ENCODE data around the gene ALK.

The ALK gene

GRCh38 chr2:29894822-29895614 lies 26.4 kb downstream of the ALK start:
- H3K4me3 ChIP-seq (ENCODE audit: control insufficient read depth, low read depth, low read length) = no peak overlapping the region
- TF ChIP-seq CTCF (IDR thresholded peaks at IDR 0.05; ENCODE audit: control insufficient read depth, insufficient read depth, low read depth, low read length, missing control alignments) = no peak
- DNase-seq (ENCODE audit: low read depth) = no peak

- no peak for DNase-seq (ENCODE audit: low read depth)
- TF ChIP-seq CTCF (IDR thresholded peaks at IDR 0.05; ENCODE audit: control insufficient read depth, insufficient read depth, low read depth, low read length, missing control alignments) = no peak
- no peak overlapping the region for H3K4me3 ChIP-seq (ENCODE audit: control insufficient read depth, low read depth, low read length)
These were observed 28.7 kb downstream of the ALK start for GRCh38 chr2:29892585-29893259.

GRCh38 chr2:29881089-29881730 lies 40.2 kb downstream of the ALK start:
- no peak for DNase-seq (ENCODE audit: low read depth)
- TF ChIP-seq CTCF (IDR thresholded peaks at IDR 0.05; ENCODE audit: control insufficient read depth, insufficient read depth, low read depth, low read length, missing control alignments) = no peak

GRCh38 chr2:29880084-29880483 lies 41.3 kb downstream of the ALK start:
- H3K4me3 ChIP-seq (ENCODE audit: control insufficient read depth, low read depth, low read length) = no peak overlapping the region
- TF ChIP-seq CTCF (IDR thresholded peaks at IDR 0.05; ENCODE audit: control insufficient read depth, insufficient read depth, low read depth, low read length, missing control alignments) = no peak
- DNase-seq (ENCODE audit: low read depth) = no peak

More at GRCh38 chr2:29881089-29881730, 40.2 kb downstream of the ALK start:
- no peak overlapping the region for H3K4me3 ChIP-seq (ENCODE audit: control insufficient read depth, low read depth, low read length)

- no peak for TF ChIP-seq CTCF (IDR thresholded peaks at IDR 0.05; ENCODE audit: control insufficient read depth, insufficient read depth, low read depth, low read length, missing control alignments)
- no peak overlapping the region for H3K4me3 ChIP-seq (ENCODE audit: control insufficient read depth, low read depth, low read length)
These were observed 41.9 kb downstream of the ALK start for GRCh38 chr2:29879456-29879855.

GRCh38 chr2:29878898-29879297 lies 42.5 kb downstream of the ALK start:
- no peak for TF ChIP-seq CTCF (IDR thresholded peaks at IDR 0.05; ENCODE audit: control insufficient read depth, insufficient read depth, low read depth, low read length, missing control alignments)
- no peak for DNase-seq (ENCODE audit: low read depth)
- H3K4me3 ChIP-seq (ENCODE audit: control insufficient read depth, low read depth, low read length) = no peak overlapping the region

More at GRCh38 chr2:29879456-29879855, 41.9 kb downstream of the ALK start:
- DNase-seq (ENCODE audit: low read depth) = no peak

Data from AG09309 (cell line).